Measurements from ENCODE around the gene AKAP12. TPM values are rescaled to one million over a fixed set of nuclear protein-coding genes. Genes with fewer than 3 reads are reported as not detected.

Gene AKAP12
- polyA plus RNA-seq, 1 donor (not counting 4 experiments of a cell fraction or from before 2014, with no cell fraction given), result 0.56 TPM

DNA sequence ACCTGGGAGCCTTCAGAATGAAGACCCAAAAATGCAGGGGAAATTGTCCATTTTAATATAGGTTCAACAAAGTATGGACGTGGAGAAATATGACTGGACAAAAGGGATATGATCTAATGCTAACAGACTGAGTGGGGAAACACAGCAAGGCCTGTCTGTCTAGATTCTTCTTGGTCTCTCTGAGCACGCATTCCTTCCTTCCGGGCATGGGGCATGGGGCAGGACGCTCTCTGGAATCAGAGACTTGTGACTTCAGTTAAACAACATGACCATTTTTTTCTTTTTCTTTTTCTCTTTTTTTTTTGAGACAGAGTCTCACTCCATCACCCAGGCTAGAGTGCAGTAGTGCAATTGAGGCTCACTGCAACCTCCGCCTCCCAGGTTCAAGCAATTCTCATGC, 119.7 kb downstream of the AKAP12 start:
- no peaks in the 10 kb centered on the region for H4K20me1 ChIP-seq (ENCODE audit: control insufficient read depth, extremely low read depth, insufficient read depth, low read length)
- DNase-seq (ENCODE audit: low read depth, low spot score) (no peak), FAIRE-seq (no peak)
- no peaks in the 10 kb centered on the region for H3K4me1 ChIP-seq (ENCODE audit: control insufficient read depth, extremely low read depth, insufficient read depth, low read length)
- H3K79me2 ChIP-seq (ENCODE audit: control insufficient read depth, insufficient read depth, low read length), result no peaks in the 10 kb centered on the region
- TF ChIP-seq EZH2 (IDR thresholded peaks at IDR 0.05; ENCODE audit: low read length), result no peak
- TF ChIP-seq, protein P1, sequence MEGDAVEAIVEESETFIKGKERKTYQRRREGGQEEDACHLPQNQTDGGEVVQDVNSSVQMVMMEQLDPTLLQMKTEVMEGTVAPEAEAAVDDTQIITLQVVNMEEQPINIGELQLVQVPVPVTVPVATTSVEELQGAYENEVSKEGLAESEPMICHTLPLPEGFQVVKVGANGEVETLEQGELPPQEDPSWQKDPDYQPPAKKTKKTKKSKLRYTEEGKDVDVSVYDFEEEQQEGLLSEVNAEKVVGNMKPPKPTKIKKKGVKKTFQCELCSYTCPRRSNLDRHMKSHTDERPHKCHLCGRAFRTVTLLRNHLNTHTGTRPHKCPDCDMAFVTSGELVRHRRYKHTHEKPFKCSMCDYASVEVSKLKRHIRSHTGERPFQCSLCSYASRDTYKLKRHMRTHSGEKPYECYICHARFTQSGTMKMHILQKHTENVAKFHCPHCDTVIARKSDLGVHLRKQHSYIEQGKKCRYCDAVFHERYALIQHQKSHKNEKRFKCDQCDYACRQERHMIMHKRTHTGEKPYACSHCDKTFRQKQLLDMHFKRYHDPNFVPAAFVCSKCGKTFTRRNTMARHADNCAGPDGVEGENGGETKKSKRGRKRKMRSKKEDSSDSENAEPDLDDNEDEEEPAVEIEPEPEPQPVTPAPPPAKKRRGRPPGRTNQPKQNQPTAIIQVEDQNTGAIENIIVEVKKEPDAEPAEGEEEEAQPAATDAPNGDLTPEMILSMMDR (optimal IDR thresholded peaks at IDR 0.05 in 1 of 3, IDR thresholded peaks at IDR 0.05 in 1 of 3, conservative IDR thresholded peaks at IDR 0.05 in 1 of 3; ENCODE audit: extremely low read depth in 1 of 3, insufficient read depth in 2 of 3, low read length in 3 of 3), result no peak
- H2AFZ ChIP-seq (ENCODE audit: control insufficient read depth, low read length), result no peak overlapping the region
- no peak overlapping the region for H3K4me2 ChIP-seq (ENCODE audit: control insufficient read depth, extremely low read depth, insufficient read depth, low read depth, low read length)
- no peak overlapping the region for H3K27ac ChIP-seq (ENCODE audit: control insufficient read depth, insufficient read depth, low read length)
- no peak overlapping the region for H3K4me3 ChIP-seq (ENCODE audit: control insufficient read depth in 2 of 3, extremely low read depth in 1 of 3, insufficient read depth in 2 of 3, low read depth in 1 of 3, low read length in 3 of 3)
- no peak overlapping the region for H3K9ac ChIP-seq (ENCODE audit: control insufficient read depth, extremely low read depth, insufficient read depth, low read length)
- dilution Hi-C loops (cut with MboI; ENCODE audit: extremely low pct_ligation_motif_present, low sequenced_read_pairs), result no loop called here
- H3K36me3 ChIP-seq (ENCODE audit: control insufficient read depth in 2 of 2, extremely low read depth in 1 of 2, insufficient read depth in 2 of 2, low read length in 2 of 2), result peaks cover 0 to 5% of the 10 kb centered on the region in 2 experiments
- no peaks in the 10 kb centered on the region for H3K9me1 ChIP-seq (ENCODE audit: control insufficient read depth, extremely low read depth, insufficient read depth, low read length)
- H3K9me3 ChIP-seq (ENCODE audit: control insufficient read depth, low read depth, low read length), result no peaks in the 10 kb centered on the region
- H3K27me3 ChIP-seq (ENCODE audit: control insufficient read depth, extremely low read depth, insufficient read depth, low read length), result no peaks in the 10 kb centered on the region

GRCh38 chr6:151365233-151365632, 125.5 kb downstream of the AKAP12 start:
- H3K4me2 ChIP-seq (ENCODE audit: control insufficient read depth, extremely low read depth, insufficient read depth, low read depth, low read length), result no peak overlapping the region
- H2AFZ ChIP-seq (ENCODE audit: control insufficient read depth, low read length), result no peak overlapping the region
- H3K9me1 ChIP-seq (ENCODE audit: control insufficient read depth, extremely low read depth, insufficient read depth, low read length), result no peaks in the 10 kb centered on the region
- H3K27me3 ChIP-seq (ENCODE audit: control insufficient read depth, extremely low read depth, insufficient read depth, low read length), result no peaks in the 10 kb centered on the region
- no peaks in the 10 kb centered on the region for H4K20me1 ChIP-seq (ENCODE audit: control insufficient read depth, extremely low read depth, insufficient read depth, low read length)
- no peaks in the 10 kb centered on the region for H3K4me1 ChIP-seq (ENCODE audit: control insufficient read depth, extremely low read depth, insufficient read depth, low read length)
- DNase-seq (ENCODE audit: low read depth, low spot score), result no peak
- no peak for TF ChIP-seq EZH2 (IDR thresholded peaks at IDR 0.05; ENCODE audit: low read length)
- TF ChIP-seq, protein P1 (optimal IDR thresholded peaks at IDR 0.05 in 1 of 3, IDR thresholded peaks at IDR 0.05 in 1 of 3, conservative IDR thresholded peaks at IDR 0.05 in 1 of 3; ENCODE audit: extremely low read depth in 1 of 3, insufficient read depth in 2 of 3, low read length in 3 of 3), result no peak
- no peak for FAIRE-seq
- H3K36me3 ChIP-seq (ENCODE audit: control insufficient read depth in 2 of 2, extremely low read depth in 1 of 2, insufficient read depth in 2 of 2, low read length in 2 of 2), result peaks cover 13 to 14% of the 10 kb centered on the region in 2 experiments
- no peak overlapping the region for H3K27ac ChIP-seq (ENCODE audit: control insufficient read depth, insufficient read depth, low read length)
- H3K9me3 ChIP-seq (ENCODE audit: control insufficient read depth, low read depth, low read length), result no peaks in the 10 kb centered on the region
- dilution Hi-C loops (cut with MboI; ENCODE audit: extremely low pct_ligation_motif_present, low sequenced_read_pairs), result no loop called here
- H3K79me2 ChIP-seq (ENCODE audit: control insufficient read depth, insufficient read depth, low read length), result no peaks in the 10 kb centered on the region
- no peak overlapping the region for H3K4me3 ChIP-seq (ENCODE audit: control insufficient read depth in 2 of 3, extremely low read depth in 1 of 3, insufficient read depth in 2 of 3, low read depth in 1 of 3, low read length in 3 of 3)
- no peak overlapping the region for H3K9ac ChIP-seq (ENCODE audit: control insufficient read depth, extremely low read depth, insufficient read depth, low read length)
